ENCODE data around the gene ARHGAP9.
"Not testable (repeated sequence)": the region's sequence is repeated elsewhere in the genome, so short reads cannot be mapped to it uniquely, and the experiment has no call there.

The ARHGAP9 gene

GRCh38 chr12:57479376-57480115, at the start of gene ARHGAP9:
Gene ARHGAP9 (minus strand): TSS chr12:57479866. CDS start chr12:57479406, 460 bp downstream.
- DNase-seq: peak; percentile 83 to 88

DNA sequence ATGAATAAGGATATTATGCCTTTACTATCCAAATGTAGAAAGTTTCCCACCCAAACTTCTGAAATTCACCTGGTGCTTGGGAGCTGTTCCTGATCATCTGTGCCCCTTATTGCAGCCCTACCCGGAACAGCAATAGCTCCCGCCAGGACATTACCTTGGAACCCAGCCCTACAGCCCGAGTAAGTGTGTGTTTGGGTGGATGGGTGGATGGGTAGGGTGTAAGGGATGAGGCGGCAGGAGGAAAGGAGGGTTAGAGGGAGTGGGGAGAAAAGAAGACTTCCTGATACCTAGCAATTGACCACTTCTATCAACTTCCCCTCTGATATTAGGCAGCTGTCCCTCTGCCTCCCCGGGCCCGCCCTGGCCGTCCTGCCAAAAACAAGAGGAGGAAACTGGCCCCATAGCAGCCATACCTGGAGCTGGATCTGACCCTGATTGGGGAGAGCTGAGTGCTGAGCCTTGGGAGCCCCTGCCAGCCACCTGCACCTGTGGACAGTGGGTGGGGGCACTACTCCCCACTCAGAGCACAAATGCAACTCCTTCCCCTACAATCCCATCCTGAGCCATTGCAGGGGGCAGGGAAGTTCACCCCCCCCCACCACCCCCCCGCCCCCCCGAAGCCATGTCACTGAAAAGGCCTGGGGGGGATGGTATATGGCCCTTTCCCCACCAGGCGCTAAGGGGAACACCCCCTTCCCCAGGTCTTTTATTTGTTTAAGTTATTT, 49.3 kb upstream of the ARHGAP9 start:
- no peak for DNase-seq

DNA sequence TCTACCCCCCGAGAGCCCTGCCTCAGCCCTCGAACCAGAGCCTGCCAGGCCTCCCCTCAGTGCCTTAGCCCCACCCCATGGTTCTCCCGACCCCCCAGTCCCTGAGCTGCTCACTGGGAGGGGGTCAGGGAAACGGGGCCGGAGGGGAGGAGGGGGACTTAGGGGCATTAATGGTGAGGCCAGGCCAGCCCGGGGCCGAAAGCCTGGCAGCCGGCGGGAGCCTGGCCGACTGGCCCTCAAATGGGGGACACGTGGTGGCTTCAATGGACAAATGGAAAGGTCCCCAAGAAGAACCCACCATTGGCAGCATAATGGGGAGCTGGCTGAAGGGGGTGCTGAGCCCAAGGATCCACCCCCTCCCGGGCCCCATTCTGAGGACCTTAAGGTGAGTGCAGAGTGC, 48.5 kb upstream of the ARHGAP9 start:
- DNase-seq: no peak

GRCh38 chr12:57527184-57527583, 47.5 kb upstream of the ARHGAP9 start:
- no peak for DNase-seq

DNA sequence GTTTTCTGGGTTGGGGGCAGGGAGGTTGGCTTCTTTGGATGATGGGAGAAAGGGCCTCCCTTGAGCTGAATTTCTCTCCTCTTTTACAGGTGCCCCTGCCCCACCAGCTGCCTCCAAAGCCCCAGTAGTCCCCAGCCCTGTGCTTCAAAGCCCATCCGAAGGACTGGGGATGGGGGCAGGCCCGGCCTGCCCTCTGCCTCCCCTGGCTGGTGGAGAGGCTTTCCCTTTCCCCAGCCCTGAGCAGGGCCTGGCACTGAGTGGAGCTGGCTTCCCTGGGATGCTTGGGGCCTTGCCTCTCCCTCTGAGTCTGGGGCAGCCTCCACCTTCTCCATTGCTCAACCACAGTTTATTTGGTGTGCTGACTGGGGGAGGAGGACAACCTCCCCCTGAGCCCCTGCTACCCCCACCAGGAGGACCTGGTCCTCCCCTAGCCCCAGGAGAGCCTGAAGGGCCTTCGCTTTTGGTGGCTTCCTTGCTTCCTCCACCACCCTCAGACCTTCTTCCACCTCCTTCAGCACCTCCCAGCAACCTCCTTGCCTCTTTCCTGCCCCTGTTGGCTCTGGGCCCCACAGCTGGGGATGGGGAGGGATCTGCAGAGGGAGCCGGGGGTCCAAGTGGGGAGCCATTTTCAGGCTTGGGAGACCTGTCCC, 46.9 kb upstream of the ARHGAP9 start:
- no peak for DNase-seq

DNA sequence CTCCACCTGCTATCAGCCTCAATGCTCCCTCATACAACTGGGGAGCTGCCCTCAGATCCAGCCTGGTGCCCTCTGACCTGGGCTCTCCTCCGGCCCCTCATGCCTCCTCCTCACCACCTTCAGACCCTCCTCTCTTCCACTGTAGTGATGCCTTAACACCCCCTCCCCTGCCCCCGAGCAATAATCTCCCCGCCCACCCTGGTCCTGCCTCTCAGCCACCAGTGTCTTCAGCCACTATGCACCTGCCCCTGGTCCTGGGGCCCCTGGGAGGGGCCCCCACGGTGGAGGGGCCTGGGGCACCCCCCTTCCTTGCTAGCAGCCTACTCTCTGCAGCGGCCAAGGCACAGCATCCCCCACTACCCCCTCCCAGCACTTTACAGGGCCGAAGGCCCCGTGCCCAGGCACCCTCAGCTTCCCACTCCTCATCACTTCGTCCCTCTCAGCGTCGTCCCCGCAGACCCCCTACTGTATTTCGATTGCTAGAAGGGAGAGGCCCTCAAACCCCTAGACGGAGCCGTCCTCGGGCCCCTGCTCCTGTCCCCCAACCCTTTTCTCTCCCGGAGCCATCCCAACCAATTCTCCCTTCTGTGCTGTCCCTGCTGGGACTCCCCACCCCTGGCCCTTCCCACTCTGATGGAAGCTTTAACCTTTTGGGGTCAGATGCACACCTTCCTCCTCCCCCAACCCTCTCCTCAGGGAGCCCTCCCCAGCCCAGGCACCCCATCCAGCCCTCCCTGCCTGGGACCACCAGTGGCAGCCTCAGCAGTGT, 46.1 kb upstream of the ARHGAP9 start:
- no peak for DNase-seq

DNA sequence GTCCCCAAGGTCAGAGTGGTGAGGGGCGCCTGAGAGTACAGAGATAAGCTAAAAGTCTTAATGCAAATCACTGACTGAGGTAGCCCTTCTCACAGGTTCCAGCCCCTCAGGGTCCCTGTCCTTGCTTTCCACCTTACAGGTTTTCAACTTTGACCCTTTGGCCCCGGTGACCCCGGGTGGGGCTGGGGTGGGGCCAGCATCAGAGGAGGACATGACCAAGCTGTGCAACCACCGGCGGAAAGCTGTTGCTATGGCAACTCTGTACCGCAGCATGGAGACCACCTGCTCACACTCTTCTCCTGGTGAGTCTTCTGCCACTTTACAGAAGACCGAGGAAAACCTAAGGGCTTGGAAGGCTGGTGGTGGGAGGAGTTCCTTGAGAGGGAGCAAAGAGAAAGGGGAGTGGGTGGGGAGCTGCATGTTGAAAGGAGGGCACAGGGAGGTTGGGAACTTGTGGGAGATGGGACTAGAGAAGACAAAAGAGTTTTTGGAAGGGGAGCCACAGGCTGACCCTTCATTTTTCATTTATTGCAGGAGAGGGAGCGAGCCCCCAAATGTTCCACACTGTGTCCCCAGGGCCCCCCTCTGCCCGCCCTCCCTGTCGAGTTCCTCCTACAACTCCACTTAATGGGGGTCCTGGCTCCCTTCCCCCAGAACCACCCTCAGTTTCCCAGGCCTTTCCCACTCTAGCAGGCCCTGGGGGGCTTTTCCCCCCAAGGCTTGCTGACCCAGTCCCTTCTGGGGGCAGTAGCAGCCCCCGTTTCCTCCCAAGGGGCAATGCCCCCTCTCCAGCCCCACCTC, 45.3 kb upstream of the ARHGAP9 start:
- no peak for DNase-seq

GRCh38 chr12:57523706-57524614, 44.3 kb upstream of the ARHGAP9 start:
- DNase-seq: peak in 1 of 2 donors; percentile 31

- DNase-seq: peak; percentile 63 to 69
Observed at GRCh38 chr12:57522887-57523705, 43.4 kb upstream of the ARHGAP9 start.

DNA sequence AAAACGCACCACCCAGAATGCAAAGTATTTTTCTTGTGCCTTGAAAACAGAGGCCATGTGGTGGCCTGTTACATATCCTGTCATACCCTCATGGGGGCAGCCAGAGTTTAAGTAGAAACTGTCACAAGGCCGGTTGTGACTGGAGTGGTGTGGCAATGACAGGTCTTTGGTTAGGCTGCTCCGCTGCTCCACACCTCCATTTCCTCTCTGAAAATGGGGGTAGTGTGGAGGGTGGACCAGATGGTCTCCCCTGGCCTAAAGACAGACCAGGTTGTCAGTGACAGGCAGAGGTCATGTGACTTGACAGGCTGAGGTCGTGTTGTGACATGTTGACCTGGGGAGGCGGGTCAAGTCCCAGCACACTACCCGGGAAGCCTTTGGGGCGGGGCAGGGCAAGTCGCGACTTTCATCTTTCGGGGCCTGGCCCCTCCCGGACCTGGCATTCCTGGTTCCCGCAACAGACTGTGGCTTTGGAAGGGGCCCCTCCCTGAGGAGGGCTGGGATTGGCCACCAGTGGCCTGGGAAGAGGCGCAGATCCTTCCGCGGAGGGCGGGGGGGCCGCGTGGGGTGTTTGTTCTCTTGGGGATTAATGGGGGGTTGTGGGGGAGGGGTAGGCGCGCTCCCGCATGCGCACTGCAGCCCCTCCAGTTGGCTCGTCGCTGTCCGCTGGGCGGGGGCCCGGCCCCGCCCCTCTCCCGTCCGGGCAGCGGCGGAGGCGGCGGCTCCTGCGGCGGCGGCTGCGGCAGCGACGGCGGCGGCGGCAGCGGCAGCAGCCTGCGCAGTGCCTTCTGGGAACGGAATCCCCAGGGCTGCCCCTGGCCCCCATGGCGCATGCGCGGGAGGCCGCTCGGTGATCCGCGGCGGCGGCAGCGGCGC, 42.6 kb upstream of the ARHGAP9 start, which contains the start of gene MBD6:
Gene MBD6, plus strand, starts transcription at position 814 of the 876 bp plus-strand sequence. CDS start 1,480 bp downstream, outside the sequence.
- DNase-seq: peak; percentile 93 to 94

- DNase-seq: peak; percentile 17 to 21
Observed at GRCh38 chr12:57521525-57522010, 41.9 kb upstream of the ARHGAP9 start.

DNA sequence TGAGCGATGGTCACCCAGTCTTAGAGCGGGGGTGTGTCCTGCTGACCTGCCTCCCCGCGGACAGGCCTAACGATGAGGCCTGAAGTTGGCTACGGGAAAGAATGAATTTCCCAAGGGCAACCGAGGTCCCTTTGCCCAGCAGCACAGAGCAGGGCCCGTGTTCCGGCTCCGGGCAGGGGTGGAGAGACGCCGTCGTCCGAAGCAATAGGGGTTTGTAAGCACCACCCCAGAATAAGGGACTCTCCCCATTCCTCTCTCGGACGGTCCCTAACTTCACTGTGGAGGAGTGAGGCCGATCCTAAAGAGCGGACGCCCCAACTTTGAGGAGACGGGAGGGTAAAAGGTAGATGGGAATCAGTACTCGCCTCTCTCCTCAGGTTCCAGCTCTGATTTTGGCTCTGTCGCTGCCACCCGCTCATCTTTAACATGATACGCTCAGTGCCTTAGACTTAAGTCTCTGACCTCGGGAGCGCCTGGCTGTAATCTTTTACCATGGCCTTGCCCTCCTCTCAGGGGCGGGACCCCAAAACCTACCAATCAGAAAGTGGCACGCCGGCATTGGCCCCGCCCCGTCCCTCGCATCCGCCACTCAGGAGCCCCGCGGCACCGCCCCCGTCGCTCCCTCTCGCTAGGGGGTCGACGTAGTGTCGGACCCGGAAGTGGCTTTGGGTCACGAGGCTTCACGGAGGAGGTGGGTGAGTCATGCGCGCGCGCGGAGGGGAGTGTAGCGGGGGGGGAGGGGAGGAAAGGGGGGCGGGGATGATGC, 40.6 kb upstream of the ARHGAP9 start, which contains the start of gene DDIT3:
Gene DDIT3, minus strand, starts transcription at position 462 of the 766 bp plus-strand sequence. CDS start 3,108 bp downstream, outside the sequence.
- peak; percentile 100 for DNase-seq

DNA sequence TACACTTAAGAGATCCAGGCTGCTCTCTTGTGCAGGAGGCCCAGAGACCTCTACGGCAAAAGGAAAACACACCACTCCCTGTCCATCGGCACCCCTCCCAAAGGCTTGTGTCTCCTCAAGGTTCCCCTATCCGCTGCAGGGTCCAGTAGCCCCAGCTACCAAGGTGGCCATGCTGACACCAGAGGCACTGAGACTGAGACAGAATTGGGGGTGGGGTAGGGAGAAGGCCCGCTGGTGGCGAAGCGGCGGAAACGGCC, 40.1 kb upstream of the ARHGAP9 start:
- peak; percentile 32 to 37 for DNase-seq

DNA sequence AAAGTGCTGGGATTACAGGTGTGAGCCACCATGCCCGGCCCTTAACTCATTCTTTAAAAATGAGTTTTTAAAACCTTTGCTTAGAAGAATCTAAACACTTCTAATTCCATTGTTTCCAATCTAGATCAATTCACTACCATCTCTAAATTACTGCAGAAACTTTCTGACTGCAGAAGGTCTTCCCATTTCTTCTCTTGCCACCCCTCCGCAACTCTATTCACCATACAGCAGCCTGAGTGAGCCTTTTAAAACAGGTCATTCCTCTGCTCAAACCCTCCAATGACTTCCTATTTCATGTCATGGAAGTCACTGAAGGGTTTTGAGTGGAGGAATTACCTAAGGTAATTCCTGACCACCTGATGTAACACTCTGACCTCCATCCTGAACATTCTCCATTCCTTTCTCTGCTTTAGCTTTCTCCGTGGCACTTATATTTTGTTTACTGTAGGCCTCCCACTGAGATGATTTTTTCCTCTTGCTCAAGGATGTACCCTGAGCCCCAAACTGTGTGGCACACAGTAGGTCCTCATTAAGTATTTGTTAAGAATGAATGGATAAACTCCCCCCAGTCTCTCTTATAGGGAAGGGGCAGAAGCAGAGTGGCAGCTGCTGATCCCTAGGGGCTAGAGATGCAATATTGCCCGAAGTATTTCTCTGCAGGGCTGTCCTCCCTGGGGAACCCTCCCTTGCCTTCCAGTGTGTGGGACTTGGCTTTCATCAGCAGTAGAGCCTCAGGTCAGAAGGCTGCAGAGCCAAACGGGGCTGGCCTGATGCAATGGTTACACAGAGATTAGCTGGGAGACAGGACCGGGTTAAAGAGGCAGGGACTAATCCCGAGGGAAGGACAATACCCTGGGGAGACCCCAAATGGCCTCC, 39.5 kb upstream of the ARHGAP9 start:
- DNase-seq: peak in 1 of 2 donors; percentile 19

- no peak for DNase-seq
Observed at GRCh38 chr12:57518176-57518919, 38.7 kb upstream of the ARHGAP9 start.

GRCh38 chr12:57517718-57518117, 38.1 kb upstream of the ARHGAP9 start:
- DNase-seq: not testable (repeated sequence)
